Measurements from ENCODE around the gene TMEM164.

TMEM164 gene

GRCh38 chrX:110020536-110020935 is 17.6 kb downstream of the TMEM164 start:
- H3F3A ChIP-seq (ENCODE audit: insufficient read depth, low read length): no peaks in the 10 kb centered on the region
- H3K4me1 ChIP-seq (ENCODE audit: low read length): no peaks in the 10 kb centered on the region
- H3K36me3 ChIP-seq (replicated peaks; ENCODE audit: insufficient read depth, low read length): no peaks in the 10 kb centered on the region
- no peak overlapping the region for H3K9ac ChIP-seq (ENCODE audit: low read length)
- H3K4me2 ChIP-seq (ENCODE audit: low read depth, low read length): no peak overlapping the region
- H3K79me2 ChIP-seq (ENCODE audit: low read length): peaks cover 33% of the 10 kb centered on the region
- H3K27ac ChIP-seq (ENCODE audit: low read length): no peak overlapping the region
- no peak overlapping the region for H3K4me3 ChIP-seq (ENCODE audit: low read length)
- H3K27me3 ChIP-seq (replicated peaks; ENCODE audit: insufficient read depth, low read length): no peaks in the 10 kb centered on the region
- no peak for TF ChIP-seq CTCF (IDR thresholded peaks at IDR 0.05; ENCODE audit: low read length)
- no peak for TF ChIP-seq EZH2phosphoT487 (IDR thresholded peaks at IDR 0.05; ENCODE audit: low read length)
- no peak for TF ChIP-seq EZH2 (optimal IDR thresholded peaks at IDR 0.05; ENCODE audit: low read depth, low read length)
- no peaks in the 10 kb centered on the region for H3K9me2 ChIP-seq (replicated peaks; ENCODE audit: insufficient read depth, low read length)
- H3K9me3 ChIP-seq (replicated peaks; ENCODE audit: insufficient read depth, low read length): no peaks in the 10 kb centered on the region
- no peak for DNase-seq
- no peaks in the 10 kb centered on the region for H4K20me1 ChIP-seq (ENCODE audit: insufficient read depth, low read length)
- H2AFZ ChIP-seq (ENCODE audit: low read length): no peak overlapping the region

GRCh38 chrX:110021258-110022022 is 18.5 kb downstream of the TMEM164 start:
- H3K9ac ChIP-seq (ENCODE audit: low read length): no peak overlapping the region
- no peak for TF ChIP-seq EZH2 (optimal IDR thresholded peaks at IDR 0.05; ENCODE audit: low read depth, low read length)
- TF ChIP-seq CTCF (IDR thresholded peaks at IDR 0.05; ENCODE audit: low read length): no peak
- TF ChIP-seq EZH2phosphoT487 (IDR thresholded peaks at IDR 0.05; ENCODE audit: low read length): no peak
- H3K9me2 ChIP-seq (replicated peaks; ENCODE audit: insufficient read depth, low read length): no peaks in the 10 kb centered on the region
- no peaks in the 10 kb centered on the region for H3F3A ChIP-seq (ENCODE audit: insufficient read depth, low read length)
- H3K27me3 ChIP-seq (replicated peaks; ENCODE audit: insufficient read depth, low read length): no peaks in the 10 kb centered on the region
- H3K4me1 ChIP-seq (ENCODE audit: low read length): no peaks in the 10 kb centered on the region
- no peak overlapping the region for H3K27ac ChIP-seq (ENCODE audit: low read length)
- H3K4me2 ChIP-seq (ENCODE audit: low read depth, low read length): no peak overlapping the region
- no peak for DNase-seq
- H3K9me3 ChIP-seq (replicated peaks; ENCODE audit: insufficient read depth, low read length): no peaks in the 10 kb centered on the region
- no peak overlapping the region for H2AFZ ChIP-seq (ENCODE audit: low read length)
- H3K4me3 ChIP-seq (ENCODE audit: low read length): no peak overlapping the region
- H3K79me2 ChIP-seq (ENCODE audit: low read length): peaks cover 29% of the 10 kb centered on the region
- no peaks in the 10 kb centered on the region for H4K20me1 ChIP-seq (ENCODE audit: insufficient read depth, low read length)
- no peaks in the 10 kb centered on the region for H3K36me3 ChIP-seq (replicated peaks; ENCODE audit: insufficient read depth, low read length)

- no peaks in the 10 kb centered on the region for H3K36me3 ChIP-seq (replicated peaks; ENCODE audit: insufficient read depth, low read length)
- no peaks in the 10 kb centered on the region for H3K9me2 ChIP-seq (replicated peaks; ENCODE audit: insufficient read depth, low read length)
- no peaks in the 10 kb centered on the region for H3K27me3 ChIP-seq (replicated peaks; ENCODE audit: insufficient read depth, low read length)
- H3K9me3 ChIP-seq (replicated peaks; ENCODE audit: insufficient read depth, low read length): no peaks in the 10 kb centered on the region
- no peak for DNase-seq
- peaks cover 24% of the 10 kb centered on the region for H3K79me2 ChIP-seq (ENCODE audit: low read length)
- H3K4me3 ChIP-seq (ENCODE audit: low read length): no peak overlapping the region
- H3K4me2 ChIP-seq (ENCODE audit: low read depth, low read length): no peak overlapping the region
- TF ChIP-seq EZH2 (optimal IDR thresholded peaks at IDR 0.05; ENCODE audit: low read depth, low read length) (no peak), CTCF (IDR thresholded peaks at IDR 0.05; ENCODE audit: low read length) (no peak), EZH2phosphoT487 (IDR thresholded peaks at IDR 0.05; ENCODE audit: low read length) (no peak)
- H3K4me1 ChIP-seq (ENCODE audit: low read length): no peaks in the 10 kb centered on the region
- no peak overlapping the region for H3K9ac ChIP-seq (ENCODE audit: low read length)
- H3K27ac ChIP-seq (ENCODE audit: low read length): no peak overlapping the region
- H3F3A ChIP-seq (ENCODE audit: insufficient read depth, low read length): no peaks in the 10 kb centered on the region
- H2AFZ ChIP-seq (ENCODE audit: low read length): no peak overlapping the region
- H4K20me1 ChIP-seq (ENCODE audit: insufficient read depth, low read length): no peaks in the 10 kb centered on the region
Measured at GRCh38 chrX:110022599-110023448, 19.9 kb downstream of the TMEM164 start.

All from MM.1S (cell line).